Prostate gland (tissue), 2 donors: Measurements from ENCODE around the gene ARHGAP6.

ENCODE experiments used
- POLR2A ChIP-seq: fragments of 450-650 bp; IDR thresholded peaks from one replicate; pipeline ENCODE4 v1.6.1; 2016; ENCODE audit warnings: antibody characterized with exemption, mild to moderate bottlenecking
- TF ChIP-seq, protein P1 (sequence below), 4 experiments: fragments of 200-600 bp in 2 of 4; fragments of 450-650 bp in 2 of 4; sonication (generic) in 2 of 4; IDR thresholded peaks; 1 replicate in 3 of 4; 2 replicates in 1 of 4; pipeline ENCODE4 v1.5.1; 2016 to 2019; ENCODE audit warnings: antibody characterized with exemption in 4 of 4, mild to moderate bottlenecking in 2 of 4, moderate library complexity in 2 of 4

DNA sequence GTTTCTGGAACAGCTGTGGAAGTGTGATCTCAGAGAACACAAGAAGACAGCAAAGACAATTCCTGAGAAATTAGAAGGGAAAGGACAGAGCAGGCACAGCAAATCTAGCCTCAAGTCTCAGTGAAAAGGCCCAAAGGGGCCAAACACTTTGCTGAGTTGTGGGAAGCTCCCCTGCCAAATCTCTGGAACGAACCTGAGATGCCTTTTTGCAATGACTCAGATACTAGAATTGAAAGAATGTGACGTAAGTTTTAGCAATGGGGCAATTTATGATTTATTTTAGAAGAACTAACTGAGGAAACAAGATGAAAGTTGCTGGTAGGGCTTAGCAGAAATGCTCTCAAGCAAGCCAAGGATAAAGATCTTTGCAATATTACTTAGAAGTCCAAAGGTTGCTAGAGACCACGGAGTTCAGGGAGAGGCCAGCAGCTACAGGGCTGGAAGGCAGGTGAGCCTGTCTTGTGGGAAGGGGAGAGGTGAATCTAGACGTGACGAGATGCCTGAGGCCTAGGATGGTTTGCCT, 279.7 kb downstream of the ARHGAP6 start:
- TF ChIP-seq, protein P1, sequence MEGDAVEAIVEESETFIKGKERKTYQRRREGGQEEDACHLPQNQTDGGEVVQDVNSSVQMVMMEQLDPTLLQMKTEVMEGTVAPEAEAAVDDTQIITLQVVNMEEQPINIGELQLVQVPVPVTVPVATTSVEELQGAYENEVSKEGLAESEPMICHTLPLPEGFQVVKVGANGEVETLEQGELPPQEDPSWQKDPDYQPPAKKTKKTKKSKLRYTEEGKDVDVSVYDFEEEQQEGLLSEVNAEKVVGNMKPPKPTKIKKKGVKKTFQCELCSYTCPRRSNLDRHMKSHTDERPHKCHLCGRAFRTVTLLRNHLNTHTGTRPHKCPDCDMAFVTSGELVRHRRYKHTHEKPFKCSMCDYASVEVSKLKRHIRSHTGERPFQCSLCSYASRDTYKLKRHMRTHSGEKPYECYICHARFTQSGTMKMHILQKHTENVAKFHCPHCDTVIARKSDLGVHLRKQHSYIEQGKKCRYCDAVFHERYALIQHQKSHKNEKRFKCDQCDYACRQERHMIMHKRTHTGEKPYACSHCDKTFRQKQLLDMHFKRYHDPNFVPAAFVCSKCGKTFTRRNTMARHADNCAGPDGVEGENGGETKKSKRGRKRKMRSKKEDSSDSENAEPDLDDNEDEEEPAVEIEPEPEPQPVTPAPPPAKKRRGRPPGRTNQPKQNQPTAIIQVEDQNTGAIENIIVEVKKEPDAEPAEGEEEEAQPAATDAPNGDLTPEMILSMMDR (IDR thresholded peaks at IDR 0.05) = no peak
- no peak for TF ChIP-seq POLR2A
